ENCODE data around the gene KCNK5.

The KCNK5 gene

GRCh38 chr6:39214120-39214813, 15.0 kb downstream of the KCNK5 start:
- Histone ChIP-seq H3K4me2 (ENCODE audit: insufficient read depth, low read length) (no peak overlapping the region), H3K27ac (ENCODE audit: low read length) (no peak overlapping the region), H2AFZ (ENCODE audit: low read depth, low read length) (no peak overlapping the region), H3K9ac (ENCODE audit: low read depth, low read length) (no peak overlapping the region), H3K27me3 (ENCODE audit: insufficient read depth, low read length, poor library complexity) (no peaks in the 10 kb centered on the region), H3K9me3 (ENCODE audit: insufficient read depth, low read length, severe bottlenecking) (no peaks in the 10 kb centered on the region), H4K20me1 (ENCODE audit: insufficient read depth, low read length) (0 out of 2 replicates have a peak, but pooled peaks cover 2% of the 10 kb centered on the region), H3K79me2 (ENCODE audit: insufficient read depth, low read length) (no peaks in the 10 kb centered on the region), H3K4me3 (ENCODE audit: low read depth in 1 of 2, low read length in 2 of 2) (no peak overlapping the region), H3K4me1 (ENCODE audit: insufficient read depth, low read length) (no peaks in the 10 kb centered on the region), H3K36me3 (ENCODE audit: insufficient read depth, low read length) (no peaks in the 10 kb centered on the region)
- no peak for TF ChIP-seq CTCF (IDR thresholded peaks at IDR 0.05; ENCODE audit: borderline replicate concordance, extremely low read depth, low read length, poor library complexity, severe bottlenecking)
- TF ChIP-seq EZH2 (IDR thresholded peaks at IDR 0.05; ENCODE audit: borderline replicate concordance, low read depth, low read length, severe bottlenecking): no peak
- DNase-seq: no peak
- no peak for ATAC-seq (ENCODE audit: insufficient read depth, low read depth)

- 0 out of 2 replicates have a peak, but pooled peaks cover 2% of the 10 kb centered on the region for H4K20me1 ChIP-seq (ENCODE audit: insufficient read depth, low read length)
- no peaks in the 10 kb centered on the region for H3K36me3 ChIP-seq (ENCODE audit: insufficient read depth, low read length)
- no peaks in the 10 kb centered on the region for H3K4me1 ChIP-seq (ENCODE audit: insufficient read depth, low read length)
- no peak overlapping the region for H2AFZ ChIP-seq (ENCODE audit: low read depth, low read length)
- no peak overlapping the region for H3K4me2 ChIP-seq (ENCODE audit: insufficient read depth, low read length)
- no peaks in the 10 kb centered on the region for H3K79me2 ChIP-seq (ENCODE audit: insufficient read depth, low read length)
- ATAC-seq (ENCODE audit: insufficient read depth, low read depth) (no peak), DNase-seq (no peak)
- no peak for TF ChIP-seq CTCF (IDR thresholded peaks at IDR 0.05; ENCODE audit: borderline replicate concordance, extremely low read depth, low read length, poor library complexity, severe bottlenecking)
- no peak for TF ChIP-seq EZH2 (IDR thresholded peaks at IDR 0.05; ENCODE audit: borderline replicate concordance, low read depth, low read length, severe bottlenecking)
- no peak overlapping the region for H3K27ac ChIP-seq (ENCODE audit: low read length)
- no peak overlapping the region for H3K4me3 ChIP-seq (ENCODE audit: low read depth in 1 of 2, low read length in 2 of 2)
- no peaks in the 10 kb centered on the region for H3K27me3 ChIP-seq (ENCODE audit: insufficient read depth, low read length, poor library complexity)
- H3K9ac ChIP-seq (ENCODE audit: low read depth, low read length): no peak overlapping the region
- no peaks in the 10 kb centered on the region for H3K9me3 ChIP-seq (ENCODE audit: insufficient read depth, low read length, severe bottlenecking)
These were observed 15.9 kb downstream of the KCNK5 start for GRCh38 chr6:39213195-39213920.

GRCh38 chr6:39211183-39211582, 18.1 kb downstream of the KCNK5 start:
- no peak for TF ChIP-seq CTCF (IDR thresholded peaks at IDR 0.05; ENCODE audit: borderline replicate concordance, extremely low read depth, low read length, poor library complexity, severe bottlenecking)
- no peak for TF ChIP-seq EZH2 (IDR thresholded peaks at IDR 0.05; ENCODE audit: borderline replicate concordance, low read depth, low read length, severe bottlenecking)
- H3K4me1 ChIP-seq (ENCODE audit: insufficient read depth, low read length): no peaks in the 10 kb centered on the region
- ATAC-seq (ENCODE audit: insufficient read depth, low read depth) (no peak), DNase-seq (no peak)
- H3K9me3 ChIP-seq (ENCODE audit: insufficient read depth, low read length, severe bottlenecking): no peaks in the 10 kb centered on the region
- 0 out of 2 replicates have a peak, but pooled peaks cover 2% of the 10 kb centered on the region for H4K20me1 ChIP-seq (ENCODE audit: insufficient read depth, low read length)
- no peaks in the 10 kb centered on the region for H3K27me3 ChIP-seq (ENCODE audit: insufficient read depth, low read length, poor library complexity)
- no peak overlapping the region for H3K4me2 ChIP-seq (ENCODE audit: insufficient read depth, low read length)
- no peaks in the 10 kb centered on the region for H3K36me3 ChIP-seq (ENCODE audit: insufficient read depth, low read length)
- no peak overlapping the region for H3K27ac ChIP-seq (ENCODE audit: low read length)
- H3K79me2 ChIP-seq (ENCODE audit: insufficient read depth, low read length): no peaks in the 10 kb centered on the region
- H3K9ac ChIP-seq (ENCODE audit: low read depth, low read length): no peak overlapping the region
- H2AFZ ChIP-seq (ENCODE audit: low read depth, low read length): no peak overlapping the region
- no peak overlapping the region for H3K4me3 ChIP-seq (ENCODE audit: low read depth in 1 of 2, low read length in 2 of 2)
